Muscle of leg (tissue), 11 donors: ENCODE data around the gene REL. TPM values are rescaled to one million over a fixed set of nuclear protein-coding genes. Genes with fewer than 3 reads are reported as not detected.
"Not testable (repeated sequence)": the region's sequence is repeated elsewhere in the genome, so short reads cannot be mapped to it uniquely, and the experiment has no call there.

ENCODE experiments used
- DNase-seq: peaks from one replicate; pipeline ENCODE4 v3.0.0; 2013
- H3K27ac ChIP-seq: one replicate; pipeline ENCODE4 v1.5.1; 2013; ENCODE audit warnings: mild to moderate bottlenecking, low read length, control low read depth
- H3K27me3 ChIP-seq: one replicate; pipeline ENCODE4 v1.6.1; 2013; ENCODE audit warnings: low read length; ENCODE audit not compliant: control insufficient read depth, insufficient read depth
- H3K36me3 ChIP-seq: one replicate; pipeline ENCODE4 v1.6.1; 2013; ENCODE audit warnings: low read length; ENCODE audit not compliant: control insufficient read depth, insufficient read depth
- H3K4me1 ChIP-seq: one replicate; pipeline ENCODE4 v1.6.1; 2013; ENCODE audit warnings: low read length; ENCODE audit not compliant: control insufficient read depth, insufficient read depth
- H3K4me3 ChIP-seq: one replicate; pipeline ENCODE4 v1.5.1; 2013; ENCODE audit warnings: low read length, control low read depth
- H3K9me3 ChIP-seq: replicated peaks from 2 replicates; pipeline ENCODE4 v1.6.1; 2013; ENCODE audit warnings: low read depth, low read length; ENCODE audit not compliant: control insufficient read depth
- WGBS: methylation state at CpG from one replicate; pipeline ENCODE4 v1.1.5; 2013; ENCODE audit warnings: missing lambda C conversion rate; ENCODE audit not compliant: insufficient coverage; 5-methylcytosine and 5-hydroxymethylcytosine counted together
- polyA plus RNA-seq, 8 donors: library from polyadenylated mRNA; unstranded; fragments of 120-200 nt; gene quantifications; one replicate each; pipeline versions ENCODE4 v1.2.1 to v1.2.3, GENCODE V29; 2013; ENCODE audit warnings: inconsistent platforms in 1 of 8, low replicate concordance in 1 of 8; ENCODE audit not compliant: insufficient read length in 8 of 8, insufficient read depth in 1 of 8
- total RNA-seq: library from RNA; stranded (reverse); fragments of 120-200 nt; gene quantifications from one replicate; pipeline ENCODE4 v1.2.4, GENCODE V29; 2013

Gene REL
- total and polyA plus RNA-seq, 9 donors: 2.4 to 6.7 (median 4.3) TPM

DNA sequence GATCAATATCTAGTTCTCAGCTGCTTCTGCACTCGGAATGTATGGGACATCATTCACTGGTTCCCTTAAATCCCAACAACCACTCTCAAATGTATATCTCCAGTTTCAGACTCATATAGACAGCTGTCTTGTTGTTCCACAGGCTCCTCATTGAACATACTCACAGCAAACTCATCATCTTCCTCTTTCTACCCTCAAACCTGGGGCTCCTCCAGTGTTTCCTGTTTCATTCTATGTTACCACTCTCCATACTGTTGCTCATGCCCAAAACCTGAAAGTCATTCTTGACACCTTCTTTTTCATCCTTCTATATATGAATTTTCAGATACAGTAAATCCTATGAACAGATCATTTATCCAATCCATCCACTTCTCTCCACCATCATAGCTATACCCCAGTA, 18.7 kb upstream of the REL start:
- Histone ChIP-seq H3K27ac (no peak overlapping the region), H3K27me3 (no peaks in the 10 kb centered on the region), H3K9me3 (no peaks in the 10 kb centered on the region), H3K36me3 (no peaks in the 10 kb centered on the region), H3K4me3 (no peak overlapping the region), H3K4me1 (no peaks in the 10 kb centered on the region)
- DNase-seq: no peak
- WGBS: 89% methylated on average over 1 of the region's 1 CpG

- H3K4me3 ChIP-seq, H3K27me3 ChIP-seq, H3K4me1 ChIP-seq, DNase-seq, H3K36me3 ChIP-seq, H3K27ac ChIP-seq, H3K9me3 ChIP-seq: not testable (repeated sequence)
- no CpG with 5 or more reads among the region's 3 CpGs for WGBS
Measured at GRCh38 chr2:60865361-60865760, 16.0 kb upstream of the REL start.

- Histone ChIP-seq H3K27ac (no peak overlapping the region), H3K4me1 (no peaks in the 10 kb centered on the region), H3K27me3 (no peaks in the 10 kb centered on the region), H3K9me3 (no peaks in the 10 kb centered on the region), H3K36me3 (no peaks in the 10 kb centered on the region), H3K4me3 (no peak overlapping the region)
- WGBS: 73% methylated on average over 2 of the region's 3 CpGs
- DNase-seq: no peak
Measured at GRCh38 chr2:60867007-60867406, 14.4 kb upstream of the REL start.

GRCh38 chr2:60867848-60868247, 13.5 kb upstream of the REL start:
- H3K36me3 ChIP-seq: no peaks in the 10 kb centered on the region
- no peaks in the 10 kb centered on the region for H3K4me1 ChIP-seq
- no peak overlapping the region for H3K27ac ChIP-seq
- no peaks in the 10 kb centered on the region for H3K9me3 ChIP-seq
- WGBS: 60% methylated on average over 1 of the region's 5 CpGs
- H3K27me3 ChIP-seq: no peaks in the 10 kb centered on the region
- H3K4me3 ChIP-seq: no peak overlapping the region
- DNase-seq: peak; percentile 67

- H3K27ac ChIP-seq: no peak overlapping the region
- H3K27me3 ChIP-seq: no peaks in the 10 kb centered on the region
- WGBS: 88% methylated on average over 1 of the region's 6 CpGs
- DNase-seq: no peak
- H3K4me3 ChIP-seq: no peak overlapping the region
- H3K9me3 ChIP-seq: no peaks in the 10 kb centered on the region
- H3K4me1 ChIP-seq: no peaks in the 10 kb centered on the region
- no peaks in the 10 kb centered on the region for H3K36me3 ChIP-seq
Measured at GRCh38 chr2:60868589-60869273, 12.6 kb upstream of the REL start.

DNA sequence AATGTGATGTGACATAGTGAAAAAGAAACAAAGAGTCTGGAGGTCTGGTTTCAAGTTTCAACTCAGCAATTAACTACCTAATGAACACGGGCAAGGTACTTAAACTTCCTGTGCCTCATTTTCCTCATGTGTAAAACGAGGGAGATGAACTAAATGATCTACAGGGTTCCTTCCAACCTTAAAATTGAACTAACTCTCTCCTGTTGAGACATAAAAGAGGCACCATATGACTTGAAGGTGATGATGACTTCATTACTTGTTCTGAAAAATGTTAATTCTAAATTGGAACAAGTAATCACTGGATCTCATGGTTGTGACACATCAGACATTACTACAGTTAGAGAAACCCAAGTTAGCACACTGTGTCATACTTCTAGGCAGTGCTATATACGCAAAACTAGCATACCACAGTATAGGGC, 8.9 kb upstream of the REL start:
- Histone ChIP-seq H3K4me1 (no peaks in the 10 kb centered on the region), H3K36me3 (no peaks in the 10 kb centered on the region), H3K27ac (no peak overlapping the region), H3K4me3 (no peak overlapping the region), H3K9me3 (no peaks in the 10 kb centered on the region), H3K27me3 (no peaks in the 10 kb centered on the region)
- WGBS: no CpG with 5 or more reads among the region's 3 CpGs
- no peak for DNase-seq

GRCh38 chr2:60873381-60873780, 8.0 kb upstream of the REL start:
- Histone ChIP-seq H3K27me3 (no peaks in the 10 kb centered on the region), H3K36me3 (no peaks in the 10 kb centered on the region), H3K27ac (no peak overlapping the region), H3K9me3 (no peaks in the 10 kb centered on the region), H3K4me3 (no peak overlapping the region), H3K4me1 (no peaks in the 10 kb centered on the region)
- no peak for DNase-seq
- no CpG with 5 or more reads among the region's 3 CpGs for WGBS

GRCh38 chr2:60875520-60875919, 5.9 kb upstream of the REL start:
- Histone ChIP-seq H3K27ac (no peak overlapping the region), H3K4me1 (peaks cover 3% of the 10 kb centered on the region), H3K27me3 (no peaks in the 10 kb centered on the region), H3K36me3 (no peaks in the 10 kb centered on the region), H3K9me3 (no peaks in the 10 kb centered on the region), H3K4me3 (no peak overlapping the region)
- no peak for DNase-seq

GRCh38 chr2:60880643-60881046, 729 bp upstream of the REL start:
- Histone ChIP-seq H3K27ac (peak overlapping the region; percentile 99), H3K4me3 (peak overlapping the region; percentile 71), H3K9me3 (no peaks in the 10 kb centered on the region), H3K4me1 (peaks cover 7% of the 10 kb centered on the region), H3K36me3 (no peaks in the 10 kb centered on the region), H3K27me3 (no peaks in the 10 kb centered on the region)
- peak; percentile 83 for DNase-seq
- WGBS: 0% methylated on average over 2 of the region's 18 CpGs

DNA sequence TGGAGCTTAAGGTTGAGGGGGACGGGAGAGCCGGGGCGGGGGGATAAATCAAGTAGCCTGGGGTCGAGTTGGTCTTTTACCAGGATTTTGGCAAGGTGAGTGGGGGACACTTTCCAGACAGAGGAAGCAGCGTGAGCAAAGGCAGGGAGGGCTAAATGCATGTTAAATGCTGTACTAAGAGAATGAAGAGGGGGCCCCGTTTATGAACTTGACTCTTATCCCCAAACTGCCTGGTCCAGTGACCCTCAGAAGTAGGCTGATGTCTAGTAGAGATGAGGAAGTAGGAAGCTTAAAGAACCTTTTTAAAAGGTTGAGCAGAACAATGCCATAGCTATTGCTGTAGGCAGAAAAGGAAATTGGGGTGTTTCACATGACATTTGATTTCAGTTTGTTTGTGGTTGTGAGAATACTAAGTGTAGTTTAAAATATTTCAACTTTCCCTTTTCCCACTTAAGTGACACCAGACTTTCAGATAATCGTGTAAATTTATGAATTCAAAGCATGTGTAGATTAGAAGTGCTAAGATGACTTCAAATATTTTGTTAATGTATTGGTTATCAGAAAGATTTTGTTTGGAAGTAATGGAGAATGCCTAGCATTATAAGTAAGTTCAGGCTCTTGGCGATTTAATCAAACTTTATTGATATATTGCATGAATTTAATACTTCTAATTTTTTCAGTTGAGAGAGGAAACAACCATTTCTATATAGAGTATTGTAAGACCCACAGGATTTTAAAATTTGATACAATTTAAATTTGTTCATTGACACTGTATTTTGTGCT, 1.8 kb downstream of the REL start:
- H3K9me3 ChIP-seq: no peaks in the 10 kb centered on the region
- 0% methylated on average over 3 of the region's 8 CpGs for WGBS
- peak overlapping the region; percentile 99 for H3K27ac ChIP-seq
- H3K4me1 ChIP-seq: peaks cover 7% of the 10 kb centered on the region
- H3K4me3 ChIP-seq: peak overlapping the region; percentile 71
- no peaks in the 10 kb centered on the region for H3K27me3 ChIP-seq
- DNase-seq: peak; percentile 37
- H3K36me3 ChIP-seq: no peaks in the 10 kb centered on the region
